Measurements from ENCODE around the gene MORC2.

The MORC2 gene

DNA sequence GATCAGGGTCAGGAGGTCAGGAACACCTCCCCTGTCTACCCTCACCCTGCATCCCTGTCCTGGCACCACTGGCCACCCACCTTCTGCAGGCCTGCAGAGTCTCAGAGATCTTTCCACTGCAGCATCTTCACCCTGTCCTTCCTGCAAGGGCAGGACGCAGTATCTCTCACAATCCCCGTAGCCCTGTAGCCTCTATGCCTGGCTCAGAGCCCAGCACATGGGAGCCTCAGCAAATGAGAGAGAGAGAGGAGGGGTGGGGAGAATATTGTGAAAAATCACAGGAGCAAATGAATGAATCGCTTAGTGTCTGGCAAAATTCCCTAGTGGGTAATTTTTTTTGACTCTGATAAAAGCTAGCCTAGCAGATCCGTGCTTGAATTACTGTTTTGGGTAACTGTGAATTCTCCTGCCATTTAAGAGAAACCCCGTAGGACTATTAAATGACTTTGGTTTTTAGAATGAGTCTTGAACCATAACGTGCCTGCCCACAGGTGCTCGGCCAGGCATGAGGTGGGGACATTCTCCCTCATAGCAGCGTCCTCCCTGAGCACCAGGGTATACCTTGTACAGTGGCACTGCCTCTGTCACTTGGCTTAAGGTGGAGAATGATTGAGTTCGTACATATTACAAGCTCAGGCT, 91.5 kb downstream of the MORC2 start:
- H3K4me3 ChIP-seq (ENCODE audit: low read depth, low read length): no peak overlapping the region
- no peak for DNase-seq (ENCODE audit: low read depth)
- TF ChIP-seq, protein P1, sequence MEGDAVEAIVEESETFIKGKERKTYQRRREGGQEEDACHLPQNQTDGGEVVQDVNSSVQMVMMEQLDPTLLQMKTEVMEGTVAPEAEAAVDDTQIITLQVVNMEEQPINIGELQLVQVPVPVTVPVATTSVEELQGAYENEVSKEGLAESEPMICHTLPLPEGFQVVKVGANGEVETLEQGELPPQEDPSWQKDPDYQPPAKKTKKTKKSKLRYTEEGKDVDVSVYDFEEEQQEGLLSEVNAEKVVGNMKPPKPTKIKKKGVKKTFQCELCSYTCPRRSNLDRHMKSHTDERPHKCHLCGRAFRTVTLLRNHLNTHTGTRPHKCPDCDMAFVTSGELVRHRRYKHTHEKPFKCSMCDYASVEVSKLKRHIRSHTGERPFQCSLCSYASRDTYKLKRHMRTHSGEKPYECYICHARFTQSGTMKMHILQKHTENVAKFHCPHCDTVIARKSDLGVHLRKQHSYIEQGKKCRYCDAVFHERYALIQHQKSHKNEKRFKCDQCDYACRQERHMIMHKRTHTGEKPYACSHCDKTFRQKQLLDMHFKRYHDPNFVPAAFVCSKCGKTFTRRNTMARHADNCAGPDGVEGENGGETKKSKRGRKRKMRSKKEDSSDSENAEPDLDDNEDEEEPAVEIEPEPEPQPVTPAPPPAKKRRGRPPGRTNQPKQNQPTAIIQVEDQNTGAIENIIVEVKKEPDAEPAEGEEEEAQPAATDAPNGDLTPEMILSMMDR (IDR thresholded peaks at IDR 0.05; ENCODE audit: insufficient read depth, low read depth, low read length, missing control alignments): no peak

DNA sequence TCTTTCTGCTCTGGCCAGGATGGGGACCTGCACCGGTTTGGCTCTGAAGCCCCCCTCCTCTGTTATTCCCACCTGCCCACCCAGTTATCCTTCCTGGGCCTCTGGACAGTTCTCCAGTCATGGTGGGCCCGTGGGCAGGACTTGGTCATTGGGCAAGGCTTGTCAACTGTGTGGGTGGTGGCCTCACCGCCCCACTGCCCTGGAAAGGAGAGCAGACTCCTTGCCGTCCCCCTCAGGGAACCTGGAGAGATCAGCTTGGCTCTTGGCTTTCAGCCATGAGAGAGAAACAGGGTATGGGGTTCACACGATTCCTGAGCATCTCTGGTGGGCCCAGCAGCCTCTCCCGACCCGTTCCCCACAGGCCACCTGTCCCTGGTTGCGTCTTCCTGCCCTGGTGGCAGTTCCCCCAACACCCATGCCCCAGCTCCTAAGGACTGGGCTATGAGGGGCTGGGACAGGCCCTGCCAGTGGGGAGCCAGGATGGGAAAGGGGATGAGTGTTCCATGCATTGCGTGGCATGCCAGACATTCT, 92.3 kb downstream of the MORC2 start:
- no peak overlapping the region for H3K4me3 ChIP-seq (ENCODE audit: low read depth, low read length)
- TF ChIP-seq, protein P1 (IDR thresholded peaks at IDR 0.05; ENCODE audit: insufficient read depth, low read depth, low read length, missing control alignments): no peak
- no peak for DNase-seq (ENCODE audit: low read depth)

DNA sequence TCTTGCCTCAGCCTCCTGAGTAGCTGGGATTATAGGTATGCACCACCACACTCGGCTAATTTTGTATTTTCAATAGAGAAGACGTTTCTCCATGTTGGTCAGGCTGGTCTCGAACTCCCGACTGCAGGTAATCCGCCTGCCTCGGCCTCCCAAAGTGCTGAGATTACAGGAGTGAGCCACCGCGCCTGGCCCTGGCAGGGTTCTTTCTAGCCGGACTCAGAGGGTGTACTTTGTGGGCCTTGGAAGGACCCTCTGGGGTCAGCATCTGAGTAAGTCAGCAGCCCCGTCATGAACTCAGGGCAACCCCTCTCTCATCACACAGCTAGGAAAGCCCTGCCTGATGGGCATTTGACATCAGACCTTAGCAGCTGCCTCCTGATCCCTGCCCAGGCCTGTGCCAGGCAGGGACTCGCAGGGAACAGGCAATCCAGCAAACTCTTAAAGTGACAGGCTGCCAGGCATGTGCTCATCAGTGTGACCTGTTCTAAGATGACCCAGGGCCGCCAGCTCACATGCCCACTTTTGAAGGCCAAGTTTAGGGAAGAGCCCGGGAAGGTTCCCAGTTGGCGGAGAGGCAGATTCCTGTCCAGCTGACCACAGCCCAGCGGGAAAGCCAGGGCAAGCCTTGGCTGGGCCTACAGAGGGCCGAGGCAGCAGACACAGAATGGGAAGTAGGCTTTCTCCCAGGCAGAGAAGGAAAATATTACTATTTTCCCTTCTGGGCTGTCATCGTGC, 92.9 kb downstream of the MORC2 start:
- TF ChIP-seq, protein P1 (IDR thresholded peaks at IDR 0.05; ENCODE audit: insufficient read depth, low read depth, low read length, missing control alignments): no peak
- H3K4me3 ChIP-seq (ENCODE audit: low read depth, low read length): no peak overlapping the region
- DNase-seq (ENCODE audit: low read depth): no peak
